ENCODE measurements around the gene SNX15.
"Not testable (repeated sequence)": the region's sequence is repeated elsewhere in the genome, so short reads cannot be mapped to it uniquely, and the experiment has no call there.

SNX15 gene, protein sequence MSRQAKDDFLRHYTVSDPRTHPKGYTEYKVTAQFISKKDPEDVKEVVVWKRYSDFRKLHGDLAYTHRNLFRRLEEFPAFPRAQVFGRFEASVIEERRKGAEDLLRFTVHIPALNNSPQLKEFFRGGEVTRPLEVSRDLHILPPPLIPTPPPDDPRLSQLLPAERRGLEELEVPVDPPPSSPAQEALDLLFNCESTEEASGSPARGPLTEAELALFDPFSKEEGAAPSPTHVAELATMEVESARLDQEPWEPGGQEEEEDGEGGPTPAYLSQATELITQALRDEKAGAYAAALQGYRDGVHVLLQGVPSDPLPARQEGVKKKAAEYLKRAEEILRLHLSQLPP

DNA sequence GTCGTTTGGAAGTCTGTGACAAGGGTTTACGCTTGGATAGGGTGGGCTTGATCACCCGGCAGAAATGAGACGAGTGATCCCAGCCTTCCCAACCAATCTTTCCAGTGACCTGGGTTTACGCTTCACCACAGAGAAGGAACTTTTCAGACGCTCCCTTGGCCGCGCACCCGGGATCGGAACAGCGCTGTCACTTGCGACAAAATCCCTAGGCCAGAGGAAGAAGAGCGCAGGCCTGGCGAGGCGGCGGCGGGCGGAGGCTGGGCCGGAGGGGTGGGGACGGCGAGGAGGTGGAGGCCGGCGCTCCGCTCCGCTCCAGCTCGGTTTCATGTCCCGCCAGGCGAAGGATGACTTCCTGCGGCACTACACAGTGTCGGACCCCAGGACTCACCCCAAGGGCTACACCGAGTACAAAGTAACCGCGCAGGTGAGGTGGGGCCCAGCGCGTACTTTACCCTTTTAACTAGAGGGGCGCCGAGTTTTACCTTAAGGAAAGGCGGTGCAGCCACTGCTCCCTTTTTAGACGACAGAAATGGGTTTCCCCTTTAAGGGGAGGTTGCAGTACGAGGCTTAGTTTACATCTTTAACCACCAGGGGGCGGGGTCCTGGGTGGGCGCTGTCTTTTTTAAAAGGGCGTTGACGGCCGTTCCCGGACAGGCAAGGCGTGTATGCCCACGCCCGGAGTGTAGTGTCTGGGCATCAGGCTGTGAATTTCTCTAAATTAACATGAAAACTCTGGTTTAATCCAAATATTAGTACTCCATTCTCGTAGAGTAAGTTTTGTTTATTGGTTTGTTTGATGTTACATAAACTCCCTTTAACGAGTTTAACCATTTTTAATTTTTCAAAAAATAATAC, at the start of gene SNX15:
Gene SNX15 (plus strand): TSS at position 227 of the 855 bp plus-strand sequence. CDS start 99 bp downstream, at position 326.
- TF ChIP-seq, protein P1, sequence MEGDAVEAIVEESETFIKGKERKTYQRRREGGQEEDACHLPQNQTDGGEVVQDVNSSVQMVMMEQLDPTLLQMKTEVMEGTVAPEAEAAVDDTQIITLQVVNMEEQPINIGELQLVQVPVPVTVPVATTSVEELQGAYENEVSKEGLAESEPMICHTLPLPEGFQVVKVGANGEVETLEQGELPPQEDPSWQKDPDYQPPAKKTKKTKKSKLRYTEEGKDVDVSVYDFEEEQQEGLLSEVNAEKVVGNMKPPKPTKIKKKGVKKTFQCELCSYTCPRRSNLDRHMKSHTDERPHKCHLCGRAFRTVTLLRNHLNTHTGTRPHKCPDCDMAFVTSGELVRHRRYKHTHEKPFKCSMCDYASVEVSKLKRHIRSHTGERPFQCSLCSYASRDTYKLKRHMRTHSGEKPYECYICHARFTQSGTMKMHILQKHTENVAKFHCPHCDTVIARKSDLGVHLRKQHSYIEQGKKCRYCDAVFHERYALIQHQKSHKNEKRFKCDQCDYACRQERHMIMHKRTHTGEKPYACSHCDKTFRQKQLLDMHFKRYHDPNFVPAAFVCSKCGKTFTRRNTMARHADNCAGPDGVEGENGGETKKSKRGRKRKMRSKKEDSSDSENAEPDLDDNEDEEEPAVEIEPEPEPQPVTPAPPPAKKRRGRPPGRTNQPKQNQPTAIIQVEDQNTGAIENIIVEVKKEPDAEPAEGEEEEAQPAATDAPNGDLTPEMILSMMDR (conservative IDR thresholded peaks at IDR 0.05; ENCODE audit: low read length), result peak; percentile 66
- peak; percentile 97 for DNase-seq (ENCODE audit: low read depth)
- H3K4me3 ChIP-seq (ENCODE audit: low read length), result peak within 1 kb of the TSS; percentile 85

DNA sequence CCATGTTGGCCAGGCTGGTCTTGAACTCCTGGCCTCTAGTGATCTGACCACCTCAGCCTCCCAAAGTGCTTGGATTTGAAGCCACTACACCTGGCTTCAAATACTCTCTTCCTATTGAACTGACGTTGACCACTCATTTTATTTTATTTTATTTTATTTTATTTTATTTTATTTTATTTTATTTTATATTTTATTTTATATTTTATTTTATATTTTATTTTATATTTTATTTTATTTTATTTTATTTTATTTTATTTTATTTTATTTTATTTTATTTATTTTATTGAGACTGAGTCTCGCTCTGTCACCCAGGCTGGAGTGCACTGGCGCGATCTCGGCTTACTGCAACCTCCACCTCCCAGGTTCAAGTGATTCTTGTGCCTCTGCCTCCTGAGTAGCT, 43.9 kb upstream of the SNX15 start:
- H3K4me3 ChIP-seq (ENCODE audit: low read length), result not testable (repeated sequence)

DNA sequence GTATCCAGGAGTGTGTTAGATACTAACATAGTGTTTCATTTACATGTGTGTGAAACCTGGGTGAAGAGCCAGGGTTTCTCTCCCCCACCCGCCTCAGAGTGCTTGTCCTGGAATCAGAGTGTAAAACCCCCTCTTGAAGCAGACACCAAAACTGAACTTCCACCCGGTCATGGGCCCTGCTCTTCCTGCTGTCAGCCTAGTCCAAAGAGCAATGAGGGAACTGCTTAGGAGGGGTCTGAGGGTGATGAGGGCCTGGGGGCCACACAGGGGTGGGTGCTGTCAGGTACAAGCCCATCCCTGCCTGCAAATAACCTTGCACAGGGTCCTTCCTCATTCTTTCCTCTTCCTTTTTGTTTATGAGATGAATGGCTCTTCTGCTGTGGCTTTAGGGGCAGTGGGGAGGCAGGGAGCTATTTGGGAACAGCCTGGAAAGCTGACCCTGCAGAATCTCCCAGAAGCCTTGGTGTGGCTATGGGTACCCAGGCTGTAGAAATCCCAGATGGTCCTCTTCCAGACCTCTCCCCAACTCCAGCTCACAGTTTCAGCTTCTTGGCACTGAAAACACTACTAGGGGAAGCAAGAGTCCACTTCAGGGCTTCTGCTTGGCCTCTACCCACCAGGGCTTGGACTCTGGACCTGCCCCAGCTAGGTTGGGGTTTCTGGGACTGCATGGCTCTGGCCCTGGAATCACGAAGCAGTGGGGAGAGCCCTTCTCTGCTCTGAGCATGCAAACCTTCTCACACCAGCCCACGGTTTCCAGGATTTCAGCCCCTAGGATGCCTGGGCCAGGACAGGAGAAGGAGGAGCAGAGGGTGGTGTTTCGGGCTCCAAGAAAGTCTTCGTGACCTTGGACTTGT, 39.0 kb upstream of the SNX15 start:
- DNase-seq (ENCODE audit: low read depth), result no peak
- no peak overlapping the region for H3K4me3 ChIP-seq (ENCODE audit: low read length)
- TF ChIP-seq, protein P1 (conservative IDR thresholded peaks at IDR 0.05; ENCODE audit: low read length), result no peak

More for the DNA sequence above, 43.9 kb upstream of the SNX15 start:
- DNase-seq (ENCODE audit: low read depth), result not testable (repeated sequence)

DNA sequence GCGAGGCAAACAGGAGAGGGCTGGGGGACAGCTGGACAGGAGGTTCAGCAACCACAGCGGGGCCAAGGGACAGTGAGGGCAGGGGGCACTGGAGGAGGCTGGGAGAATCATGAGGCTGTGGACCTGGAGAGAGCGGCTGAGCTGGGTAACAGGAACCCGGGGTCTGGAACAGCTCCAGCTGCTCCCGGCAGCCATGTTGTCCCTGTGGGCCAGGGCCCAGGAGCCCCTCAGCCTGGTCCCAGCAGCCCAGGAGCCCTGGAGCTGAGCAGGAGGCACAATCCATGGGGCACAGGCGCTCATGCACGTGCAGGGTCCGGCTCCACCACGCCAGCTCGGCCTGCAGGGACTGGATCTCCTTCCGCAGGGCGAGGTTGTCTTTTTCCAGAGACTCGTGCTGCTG, 37.8 kb upstream of the SNX15 start:
- TF ChIP-seq, protein P1 (conservative IDR thresholded peaks at IDR 0.05; ENCODE audit: low read length), result no peak
- no peak overlapping the region for H3K4me3 ChIP-seq (ENCODE audit: low read length)
- no peak for DNase-seq (ENCODE audit: low read depth)

DNA sequence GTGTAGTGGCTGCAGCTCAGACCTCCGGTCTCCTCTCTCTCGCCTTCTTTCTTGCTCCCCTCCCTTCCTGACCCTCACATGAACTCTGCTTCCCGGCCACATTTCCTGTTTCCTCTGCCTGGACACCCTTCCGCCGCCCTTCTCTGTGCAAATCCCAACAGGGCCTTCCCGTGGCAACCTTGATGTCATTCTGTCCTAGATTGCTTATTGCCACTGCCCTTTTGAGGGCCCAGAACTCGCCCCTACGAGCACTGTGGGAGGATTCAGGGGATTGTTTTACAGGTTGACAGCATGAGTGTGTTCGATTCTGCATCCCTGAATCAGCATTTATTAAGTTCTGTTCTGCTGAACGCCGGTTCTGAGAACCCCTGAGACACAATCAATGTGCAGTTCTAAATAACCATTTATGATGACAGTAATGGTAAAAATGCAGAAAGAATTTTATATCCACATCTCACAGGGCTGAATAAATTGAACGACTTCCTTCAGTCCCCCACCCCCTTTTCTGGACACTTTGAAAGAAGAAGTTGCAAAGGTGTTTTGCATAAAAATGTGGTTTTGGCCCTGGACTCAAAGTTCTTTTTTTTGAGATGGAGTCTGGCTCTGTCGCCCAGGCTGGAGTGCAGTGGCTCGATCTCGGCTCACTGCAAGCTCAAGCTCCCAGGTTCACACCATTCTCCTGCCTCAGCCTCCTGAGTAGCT, 36.9 kb upstream of the SNX15 start:
- DNase-seq (ENCODE audit: low read depth), result no peak
- H3K4me3 ChIP-seq (ENCODE audit: low read length), result no peak overlapping the region
- TF ChIP-seq, protein P1 (conservative IDR thresholded peaks at IDR 0.05; ENCODE audit: low read length), result no peak

DNA sequence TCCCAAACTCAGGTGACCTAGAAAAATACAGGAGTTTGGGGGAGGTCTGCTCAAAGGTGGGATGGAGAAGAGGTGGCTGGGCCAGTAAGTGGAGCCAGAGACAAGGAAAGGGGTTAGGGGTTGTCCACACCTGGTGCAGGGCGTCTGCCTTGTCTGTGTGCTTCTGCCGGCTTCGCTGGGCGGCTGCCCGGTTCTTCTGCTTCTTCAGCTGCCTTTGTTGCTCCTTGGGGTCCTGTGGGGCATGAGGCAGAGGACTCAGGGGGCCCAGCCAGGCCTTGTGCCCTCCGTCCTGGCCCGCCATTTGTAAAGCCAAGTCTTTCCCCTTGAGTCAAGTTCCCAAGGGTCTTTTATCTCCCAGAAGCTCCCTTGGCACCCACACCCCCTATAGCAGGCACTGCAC, 32.9 kb upstream of the SNX15 start:
- no peak overlapping the region for H3K4me3 ChIP-seq (ENCODE audit: low read length)
- no peak for DNase-seq (ENCODE audit: low read depth)
- TF ChIP-seq, protein P1 (conservative IDR thresholded peaks at IDR 0.05; ENCODE audit: low read length), result no peak

Data from AG10803 (cell line).